K562 (cell line): ENCODE measurements around the gene CHEK2. TPM values are rescaled to one million over a fixed set of nuclear protein-coding genes. Genes with fewer than 3 reads are reported as not detected.

ENCODE experiments used
- ATAC-seq: fragments of 200-7000 bp; cut with Tn5 transposase; 3 replicates; pipeline ENCODE4 v1.9.1; 2020; ENCODE audit warnings: moderate library complexity
- BruUV-seq: library from RNA; stranded (reverse); fragments of 400-500 nt; replicated peaks from 2 replicates; lab custom pipeline; 2021; lab: Mats Ljungman, UMichigan
- CTCF ChIA-PET: fragments of 300-600 bp; formaldehyde crosslinking; extraction: SDS; loops from one replicate; lab custom pipeline; 2021; ENCODE audit warnings: low intra/inter-chr PET ratio; lab: Yijun Ruan, JAX
- POLR2A ChIA-PET: fragments of 300-600, 350-650 bp; sonication (Branson Sonifier 250); formaldehyde crosslinking; extraction: SDS; loops from one replicate; lab custom pipeline; 2021; ENCODE audit warnings: antibody characterized with exemption, inconsistent platforms; lab: Yijun Ruan, JAX
- DNase-seq, 4 experiments: peaks; one replicate each; pipeline versions ENCODE4 v3.0.0 to v3.0.0-alpha.2; 2011 to 2018; ENCODE audit warnings: low spot score in 3 of 4, mixed read lengths in 3 of 4; ENCODE audit errors: extremely low read depth in 1 of 4
- FAIRE-seq: peaks from 2 replicates; lab custom pipeline; 2011; peaks lifted over from hg19 to GRCh38; lab: Jason Lieb, UNC
- H2AFZ ChIP-seq: 2 replicates; pipeline ENCODE4 v1.6.0; 2011; ENCODE audit warnings: low read depth, low read length, control low read depth, inconsistent platforms
- H3K27ac ChIP-seq: fragments of 200-600 bp; 3 replicates; pipeline ENCODE4 v1.8.0; 2011; ENCODE audit warnings: low read depth, mild to moderate bottlenecking, control low read depth, inconsistent platforms, low read length, moderate library complexity, mixed read lengths; ENCODE audit errors: extremely low read depth
- H3K27me3 ChIP-seq, 2 experiments: fragments of 300-600 bp in 1 of 2; 2 replicates in 1 of 2; 3 replicates in 1 of 2; pipeline versions ENCODE4 v1.6.0 to v1.8.0; 2011; ENCODE audit warnings: inconsistent platforms in 2 of 2, low read length in 2 of 2, mild to moderate bottlenecking in 1 of 2, mixed read lengths in 1 of 2, moderate library complexity in 1 of 2; ENCODE audit not compliant: control insufficient read depth in 2 of 2, insufficient read depth in 2 of 2
- H3K36me3 ChIP-seq: fragments of 300-600 bp; 3 replicates; pipeline ENCODE4 v1.8.0; 2011; ENCODE audit warnings: mild to moderate bottlenecking, low read length, inconsistent platforms; ENCODE audit not compliant: control insufficient read depth, insufficient read depth
- H3K4me1 ChIP-seq, 2 experiments: fragments of 200-600 bp in 1 of 2; replicated peaks in 1 of 2; 2 replicates in 1 of 2; 3 replicates in 1 of 2; pipeline versions ENCODE4 v1.5.1 to v1.8.0; 2011; ENCODE audit warnings: inconsistent platforms in 2 of 2, low read length in 2 of 2, mild to moderate bottlenecking in 1 of 2, mixed read lengths in 1 of 2, moderate library complexity in 1 of 2; ENCODE audit not compliant: control insufficient read depth in 2 of 2, insufficient read depth in 2 of 2
- H3K4me2 ChIP-seq: 2 replicates; pipeline ENCODE4 v1.6.1; 2011; ENCODE audit warnings: low read length, control low read depth, inconsistent platforms, mixed read lengths; ENCODE audit not compliant: insufficient read depth
- H3K4me3 ChIP-seq: fragments of 200-600 bp; sonication (generic), shearing (Covaris generic); 2 replicates; pipeline ENCODE4 v1.5.1; 2016; ENCODE audit warnings: control low read depth, inconsistent platforms
- H3K79me2 ChIP-seq: fragments of 200-600 bp; 3 replicates; pipeline ENCODE4 v1.8.0; 2011; ENCODE audit warnings: low read length, inconsistent platforms; ENCODE audit not compliant: control insufficient read depth, insufficient read depth
- H3K9ac ChIP-seq, 2 experiments: 2 replicates each; pipeline versions ENCODE4 v1.6.0 to v1.6.1; 2011; ENCODE audit warnings: low read depth in 2 of 2, low read length in 2 of 2, control low read depth in 1 of 2, inconsistent platforms in 1 of 2, mild to moderate bottlenecking in 1 of 2, mixed read lengths in 1 of 2; ENCODE audit not compliant: insufficient read depth in 1 of 2
- H3K9me1 ChIP-seq: one replicate; pipeline ENCODE4 v1.6.0; 2011; ENCODE audit warnings: inconsistent platforms, mild to moderate bottlenecking, low read length, moderate library complexity; ENCODE audit not compliant: control insufficient read depth, insufficient read depth
- H3K9me3 ChIP-seq: replicated peaks from 2 replicates; pipeline ENCODE4 v1.5.1; 2011; ENCODE audit warnings: low read depth, low read length, inconsistent platforms; ENCODE audit not compliant: control insufficient read depth, insufficient read depth
- H4K20me1 ChIP-seq: replicated peaks from 2 replicates; pipeline ENCODE4 v1.6.1; 2011; ENCODE audit warnings: low read length, inconsistent platforms, mixed read lengths; ENCODE audit not compliant: control insufficient read depth, insufficient read depth
- BACH1 ChIP-seq: fragments of 200-800 bp; sonication (Bioruptor generic); IDR thresholded peaks from 2 replicates; pipeline ENCODE4 v1.6.1; 2016; ENCODE audit warnings: missing genetic modification characterization, missing compliant biosample characterization
- BMI1 ChIP-seq: fragments of 150-350 bp; IDR thresholded peaks from 2 replicates; pipeline ENCODE4 v1.6.1; 2014; ENCODE audit warnings: low read length
- E4F1 ChIP-seq: fragments of 250-450 bp; sonication (Bioruptor Pico); IDR thresholded peaks from 2 replicates; pipeline ENCODE4 v1.5.0; 2021; ENCODE audit warnings: mild to moderate bottlenecking, borderline replicate concordance
- ELF1 ChIP-seq: fragments of 200-800 bp; sonication (Bioruptor generic); IDR thresholded peaks from 2 replicates; pipeline ENCODE4 v1.6.1; 2016; ENCODE audit warnings: missing genetic modification characterization, missing compliant biosample characterization
- FOXA1 ChIP-seq: fragments of 450-650 bp; IDR thresholded peaks from 2 replicates; pipeline ENCODE4 v1.6.1; 2016; ENCODE audit warnings: mild to moderate bottlenecking, borderline replicate concordance
- FOXJ2 ChIP-seq: fragments of 200-800 bp; sonication (Bioruptor generic); IDR thresholded peaks from 2 replicates; pipeline ENCODE4 v1.6.1; 2016; ENCODE audit warnings: missing genetic modification characterization, missing compliant biosample characterization
- JUNB ChIP-seq: fragments of 450-650 bp; formaldehyde crosslinking; conservative IDR thresholded peaks from 2 replicates; pipeline ENCODE4 v1.4.0; 2020; ENCODE audit warnings: mild to moderate bottlenecking
- MED1 ChIP-seq: sonication (generic); formaldehyde crosslinking; IDR thresholded peaks from 2 replicates; pipeline ENCODE4 v1.8.1; 2023; ENCODE audit warnings: missing genetic modification reagents, borderline replicate concordance
- MITF ChIP-seq: IDR thresholded peaks from 2 replicates; pipeline ENCODE4 v1.6.1; 2014; ENCODE audit warnings: antibody characterized with exemption
- PKNOX1 ChIP-seq: fragments of 450-650 bp; IDR thresholded peaks from 2 replicates; pipeline ENCODE4 v1.6.1; 2016
- PYGO2 ChIP-seq: fragments of 450-650 bp; IDR thresholded peaks from 2 replicates; pipeline ENCODE4 v1.6.1; 2016; ENCODE audit warnings: mild to moderate bottlenecking, missing genetic modification characterization, moderate library complexity, missing compliant biosample characterization
- TFAM ChIP-seq: fragments of 250-450 bp; sonication (Bioruptor Pico); conservative IDR thresholded peaks from 2 replicates; pipeline ENCODE4 v1.5.0; 2021; ENCODE audit warnings: mild to moderate bottlenecking, moderate library complexity
- ZBTB5 ChIP-seq: fragments of 450-650 bp; IDR thresholded peaks from 2 replicates; pipeline ENCODE4 v1.6.1; 2017; ENCODE audit warnings: antibody characterized with exemption
- ZNF197 ChIP-seq: fragments of 200-800 bp; sonication (Bioruptor generic); IDR thresholded peaks from 2 replicates; pipeline ENCODE4 v1.6.1; 2016; ENCODE audit warnings: low read depth, missing genetic modification characterization, missing compliant biosample characterization
- ZNF311 ChIP-seq: fragments of 250-450 bp; sonication (Bioruptor Pico); IDR thresholded peaks from 2 replicates; pipeline ENCODE4 v1.4.0; 2020; ENCODE audit warnings: mild to moderate bottlenecking, moderate library complexity
- ZZZ3 ChIP-seq: fragments of 450-650 bp; IDR thresholded peaks from 2 replicates; pipeline ENCODE4 v1.6.1; 2016; ENCODE audit warnings: antibody characterized with exemption, mild to moderate bottlenecking, moderate library complexity
- WGBS: fragments of 100-300 bp; shearing (Covaris generic); methylation state at CpG from one replicate; pipeline ENCODE4 v1.1.6; 2016; ENCODE audit warnings: low coverage, mixed read lengths; ENCODE audit not compliant: insufficient coverage; ENCODE audit errors: missing lambda C conversion rate; 5-methylcytosine and 5-hydroxymethylcytosine counted together
- in situ Hi-C: fragments of 300-500 bp; cut with MboI; formaldehyde crosslinking; loops from 4 replicates; pipeline ENCODE4 v1.15.0; 2018; ENCODE audit warnings: inconsistent platforms, mixed read lengths
- intact Hi-C: fragments of 100-400 bp; cut with micrococcal nuclease; formaldehyde crosslinking; loops from 2 replicates; pipeline ENCODE4 v1.14.2; 2022
- polyA plus RNA-seq, 8 experiments: library from polyadenylated mRNA; depleted of rRNA in 4 of 8; stranded (reverse) in 5 of 8; unstranded in 3 of 8; fragments of >200 nt; fragmentation: Nextera tagmentation in 2 of 8; fragmentation: Illumina TruSeq in 1 of 8; extraction: Ambion mirVana in 2 of 8; extraction: Trizol in 1 of 8; gene quantifications; 2 replicates each; pipeline versions ENCODE4 v1.2.1 to v1.2.3, GENCODE V29; 2011 to 2014; ENCODE audit warnings: inconsistent platforms in 1 of 8, missing spikeins in 1 of 8
- total RNA-seq, 7 experiments: library from RNA; depleted of rRNA in 6 of 7; stranded (reverse); fragments of >200 nt in 6 of 7; fragmentation: Illumina TruSeq in 2 of 7; extraction: Trizol in 2 of 7; gene quantifications; 2 replicates each; pipeline versions ENCODE4 v1.2.1 to v1.2.3, GENCODE V29; 2011 to 2021; ENCODE audit warnings: low replicate concordance in 1 of 7

The CHEK2 gene
- total and polyA plus RNA-seq, 9 of the 15 experiments (the other 6 are each of a cell fraction or from before 2014, with no cell fraction given): 28.7 to 102 (median 58.0) TPM

GRCh38 chr22:28718044-28718443 is 23.6 kb downstream of the CHEK2 start:
- Histone ChIP-seq H3K36me3 (peaks cover 51% of the 10 kb centered on the region), H3K27me3 (no peaks in the 10 kb centered on the region), H4K20me1 (no peaks in the 10 kb centered on the region), H3K4me2 (no peak overlapping the region), H3K9ac (no peak overlapping the region), H3K9me3 (no peaks in the 10 kb centered on the region), H2AFZ (no peak overlapping the region), H3K4me3 (no peak overlapping the region), H3K4me1 (no peaks in the 10 kb centered on the region), H3K9me1 (no peaks in the 10 kb centered on the region), H3K27ac (no peak overlapping the region), H3K79me2 (no peaks in the 10 kb centered on the region)
- ChIA-PET POLR2A (interaction anchor here (0.6 to 2.4 kb wide), 2 partner anchors 11 to 1296 kb away, joined by 3 to 8 read pairs; no protein-coding TSS in a partner anchor), CTCF (no interaction called here)
- ATAC-seq: no peak
- DNase-seq: no peak
- in situ Hi-C loops (no loop called here), intact Hi-C loops (no loop called here)
- TF ChIP-seq BACH1 (tag): no peak
- no peak for TF ChIP-seq ZNF311 (CRISPR knock-in tag)
- TF ChIP-seq MED1 (CRISPR knock-in tag): no peak
- TF ChIP-seq MITF: no peak
- no peak for TF ChIP-seq FOXJ2
- no peak for TF ChIP-seq TFAM (CRISPR knock-in tag)
- TF ChIP-seq PKNOX1: no peak
- TF ChIP-seq ZBTB5: no peak
- TF ChIP-seq ELF1 (tag): no peak
- no peak for TF ChIP-seq JUNB
- TF ChIP-seq E4F1: no peak
- TF ChIP-seq ZNF197 (CRISPR knock-in tag): no peak
- TF ChIP-seq FOXA1: no peak
- no peak for TF ChIP-seq PYGO2
- TF ChIP-seq BMI1: no peak
- TF ChIP-seq ZZZ3: no peak
- BruUV-seq: no TSS peak
- FAIRE-seq: no peak
- 80% methylated on average over 3 of the region's 3 CpGs for WGBS
